Muscle layer of colon (tissue), 2 donors: Measurements from ENCODE around the gene ELF1.

Experiments used
- H3K27ac ChIP-seq: one replicate; pipeline ENCODE4 v1.7.0; 2013; ENCODE audit warnings: low read depth, mild to moderate bottlenecking, low read length, moderate library complexity
- H3K27me3 ChIP-seq, 2 donors: one replicate each; pipeline ENCODE4 v1.7.0; 2013; ENCODE audit warnings: low read length in 2 of 2, mild to moderate bottlenecking in 2 of 2; ENCODE audit not compliant: insufficient read depth in 2 of 2, control insufficient read depth in 1 of 2
- H3K36me3 ChIP-seq: one replicate; pipeline ENCODE4 v1.7.0; 2013; ENCODE audit warnings: mild to moderate bottlenecking, low read length; ENCODE audit not compliant: insufficient read depth
- H3K4me1 ChIP-seq: one replicate; pipeline ENCODE4 v1.7.0; 2013; ENCODE audit warnings: mild to moderate bottlenecking, low read length; ENCODE audit not compliant: insufficient read depth
- H3K4me3 ChIP-seq, 2 donors: one replicate each; pipeline ENCODE4 v1.7.0; 2013; ENCODE audit warnings: low read length in 2 of 2, low read depth in 1 of 2, mild to moderate bottlenecking in 1 of 2, moderate library complexity in 1 of 2
- H3K9ac ChIP-seq: one replicate; pipeline ENCODE4 v1.7.0; 2013; ENCODE audit warnings: low read length
- H3K9me3 ChIP-seq: one replicate; pipeline ENCODE4 v1.7.0; 2013; ENCODE audit warnings: mild to moderate bottlenecking, low read length
- donor health status: abdominal sarcoma.
- donor health status: Adenocarcinoma of cecum.

The ELF1 gene

DNA sequence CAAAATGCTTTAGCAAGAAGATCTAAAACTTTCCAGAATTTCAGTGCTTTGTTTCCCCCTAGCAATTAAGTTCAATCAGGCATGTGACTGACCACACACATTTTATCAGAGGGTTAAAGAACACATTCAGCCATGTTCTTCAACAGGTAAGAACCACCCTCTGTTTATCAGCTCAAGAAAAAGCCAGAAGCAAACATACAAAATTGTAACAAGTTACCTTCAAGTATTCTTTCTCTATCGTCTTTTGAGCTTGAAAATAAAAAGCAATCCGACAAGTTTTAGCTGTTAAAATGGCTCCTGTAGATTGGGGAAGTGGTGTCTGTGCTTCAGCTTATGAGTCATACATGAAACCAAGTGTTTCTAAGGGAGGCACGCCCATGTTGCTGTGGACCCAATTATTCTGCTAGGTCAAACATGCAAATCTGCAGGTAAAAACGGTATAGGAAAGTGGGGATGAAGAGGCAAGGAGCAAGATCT, at the start of gene ELF1:
ELF1 (minus strand) TSS at position 306 of the 477 bp plus-strand sequence. CDS start 37,262 bp downstream, outside the sequence.
- H3K4me1 ChIP-seq: peaks cover 23% of the 10 kb centered on the region
- no peak within 1 kb of the TSS for H3K9ac ChIP-seq
- H3K27me3 ChIP-seq: no peaks in the 10 kb centered on the region
- H3K36me3 ChIP-seq: no peaks in the 10 kb centered on the region
- H3K4me3 ChIP-seq: no peak within 1 kb of the TSS
- H3K27ac ChIP-seq: no peak within 1 kb of the TSS
- H3K9me3 ChIP-seq: no peaks in the 10 kb centered on the region

DNA sequence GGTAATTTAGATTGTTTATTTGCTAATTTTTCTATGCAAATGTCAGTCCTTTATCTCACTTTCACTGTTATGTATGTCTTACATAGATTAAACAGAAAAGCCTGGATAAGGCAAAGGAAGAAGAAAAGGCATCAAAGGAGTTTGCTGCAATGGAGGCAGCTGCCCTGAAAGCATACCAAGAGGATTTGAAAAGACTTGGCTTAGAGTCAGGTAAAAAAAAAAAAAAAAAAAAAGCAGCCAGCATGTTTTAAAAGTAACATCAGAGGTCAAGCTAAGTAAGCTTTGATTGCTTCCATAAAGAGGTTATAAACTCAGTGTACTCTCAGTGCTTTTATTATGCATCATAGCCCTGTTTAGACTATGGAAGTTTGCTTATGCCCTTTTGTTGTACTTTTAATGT, 46.0 kb upstream of the ELF1 start:
- Histone ChIP-seq H3K9me3 (no peaks in the 10 kb centered on the region), H3K36me3 (peaks cover 44% of the 10 kb centered on the region), H3K4me3 (no peak overlapping the region), H3K27ac (peak overlapping the region; percentile 64), H3K9ac (no peak overlapping the region), H3K4me1 (peaks cover 36% of the 10 kb centered on the region), H3K27me3 (no peaks in the 10 kb centered on the region)

DNA sequence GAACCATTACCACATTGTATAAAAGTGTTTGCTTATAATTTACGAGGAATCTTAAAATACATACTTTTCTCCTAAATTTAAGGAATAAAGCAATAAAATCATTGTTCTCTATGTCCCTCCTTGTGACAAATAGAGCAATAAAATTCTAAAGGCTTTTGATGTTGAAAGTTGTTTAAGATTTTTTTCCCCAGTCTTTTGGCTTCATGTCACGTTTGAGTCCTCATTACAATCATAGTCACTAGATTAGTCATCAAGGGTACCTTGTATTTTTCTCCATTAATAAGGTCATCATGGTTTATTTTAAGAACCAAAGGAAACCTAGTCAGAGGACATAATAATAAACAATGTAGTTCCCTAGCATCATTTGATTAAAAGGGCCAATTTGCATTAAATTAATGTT, 45.4 kb upstream of the ELF1 start:
- no peak overlapping the region for H3K9ac ChIP-seq
- peak overlapping the region; percentile 64 for H3K27ac ChIP-seq
- H3K27me3 ChIP-seq: no peaks in the 10 kb centered on the region
- H3K36me3 ChIP-seq: peaks cover 38% of the 10 kb centered on the region
- no peak overlapping the region for H3K4me3 ChIP-seq
- peaks cover 36% of the 10 kb centered on the region for H3K4me1 ChIP-seq
- H3K9me3 ChIP-seq: no peaks in the 10 kb centered on the region

DNA sequence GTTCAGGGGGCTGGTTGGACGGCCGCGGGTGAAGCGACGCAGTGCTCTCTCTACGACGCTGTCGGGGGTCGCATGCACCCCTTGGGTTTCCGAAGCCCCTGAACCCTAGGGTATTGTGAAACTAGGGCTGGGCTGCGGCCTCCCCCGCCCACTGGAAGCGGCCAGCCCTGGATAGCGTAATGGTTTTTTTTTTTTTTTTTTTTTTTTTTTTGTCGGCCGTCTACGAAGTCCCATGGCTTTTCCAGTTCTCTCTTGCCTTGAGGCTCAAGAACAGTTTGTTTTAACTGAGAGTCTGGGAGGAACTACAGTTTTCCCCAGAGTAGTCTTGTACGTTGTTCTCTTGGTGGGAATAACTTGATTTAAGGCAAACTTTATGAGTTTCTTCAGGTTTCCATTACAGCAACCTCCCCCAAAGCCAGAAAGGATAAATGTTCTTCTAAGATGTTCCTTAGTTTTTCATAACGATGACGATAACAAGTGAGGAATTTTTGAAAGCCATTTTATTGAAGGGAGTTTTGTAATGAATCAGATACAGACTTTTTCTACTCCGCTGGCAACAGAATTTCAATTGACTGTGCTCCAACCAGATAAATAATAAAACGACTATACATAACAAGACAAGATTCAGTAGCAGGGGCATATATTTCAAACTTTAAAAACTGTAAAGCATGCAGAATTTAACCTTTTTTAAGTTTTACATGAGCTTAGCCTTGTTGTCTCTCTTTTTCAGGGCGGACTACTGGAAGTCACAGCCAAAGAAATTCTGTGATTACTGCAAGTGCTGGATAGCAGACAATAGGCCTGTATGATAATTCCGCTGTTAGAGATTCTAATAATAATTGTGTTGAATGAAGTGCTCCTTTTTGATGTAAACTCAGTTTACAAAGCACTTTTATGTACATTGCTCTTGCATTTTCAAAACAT, 43.1 kb upstream of the ELF1 start:
- Histone ChIP-seq H3K27me3 (no peaks in the 10 kb centered on the region), H3K36me3 (peaks cover 18% of the 10 kb centered on the region), H3K4me1 (peaks cover 57% of the 10 kb centered on the region), H3K4me3 (peak overlapping the region; percentile 38 to 94), H3K9ac (peak overlapping the region; percentile 97), H3K27ac (peak overlapping the region; percentile 95), H3K9me3 (no peaks in the 10 kb centered on the region)

DNA sequence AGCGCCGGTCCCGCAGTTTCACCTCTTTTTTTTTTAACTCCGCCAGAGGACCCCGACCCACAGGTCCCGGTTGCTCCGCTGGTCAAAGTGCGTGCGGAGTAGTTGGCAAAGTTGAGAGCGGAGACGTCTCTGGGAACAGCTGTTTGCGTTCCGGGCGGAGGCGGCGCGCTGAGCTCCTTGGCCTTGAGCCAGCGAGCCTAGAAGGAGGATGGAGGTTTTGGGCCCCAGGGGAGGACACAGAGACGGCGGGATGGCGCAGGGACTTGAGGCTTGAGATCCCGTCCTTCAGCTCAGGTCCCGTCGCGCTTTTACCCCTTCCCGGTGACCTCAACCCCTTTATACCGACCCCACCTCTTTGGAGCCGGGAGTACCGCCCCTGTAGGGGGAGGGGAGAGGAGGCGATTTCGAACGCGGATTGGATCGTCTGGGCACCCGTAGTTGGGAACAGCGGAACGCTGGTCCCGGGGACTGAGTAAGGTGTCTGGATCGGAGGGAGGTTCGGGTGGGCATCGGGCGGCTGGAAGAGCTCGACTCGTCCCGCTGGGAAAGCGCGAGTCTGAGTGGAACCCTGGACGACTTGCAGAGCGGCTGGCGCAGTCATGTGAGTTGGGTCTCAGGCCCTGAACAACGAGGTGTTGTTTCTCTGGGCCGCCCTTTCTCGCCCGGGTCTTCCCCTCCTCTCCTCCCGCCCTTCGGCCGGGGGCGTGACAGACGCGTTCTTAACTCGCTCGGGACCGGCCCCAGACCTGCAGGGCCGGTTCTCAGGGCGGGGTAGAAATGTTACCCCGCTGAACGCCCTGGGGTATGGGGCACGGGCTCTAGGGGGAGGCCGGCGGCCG, 42.2 kb upstream of the ELF1 start, which contains the start of gene WBP4:
WBP4 (plus strand) TSS at position 435 of the 839 bp plus-strand sequence; CDS start at position 600, 165 bp downstream.
- peaks cover 11% of the 10 kb centered on the region for H3K36me3 ChIP-seq
- H3K4me3 ChIP-seq: peak within 1 kb of the TSS; percentile 38 to 94
- peak within 1 kb of the TSS; percentile 97 for H3K9ac ChIP-seq
- H3K27me3 ChIP-seq: no peaks in the 10 kb centered on the region
- no peaks in the 10 kb centered on the region for H3K9me3 ChIP-seq
- peak within 1 kb of the TSS; percentile 95 for H3K27ac ChIP-seq
- peaks cover 66% of the 10 kb centered on the region for H3K4me1 ChIP-seq

DNA sequence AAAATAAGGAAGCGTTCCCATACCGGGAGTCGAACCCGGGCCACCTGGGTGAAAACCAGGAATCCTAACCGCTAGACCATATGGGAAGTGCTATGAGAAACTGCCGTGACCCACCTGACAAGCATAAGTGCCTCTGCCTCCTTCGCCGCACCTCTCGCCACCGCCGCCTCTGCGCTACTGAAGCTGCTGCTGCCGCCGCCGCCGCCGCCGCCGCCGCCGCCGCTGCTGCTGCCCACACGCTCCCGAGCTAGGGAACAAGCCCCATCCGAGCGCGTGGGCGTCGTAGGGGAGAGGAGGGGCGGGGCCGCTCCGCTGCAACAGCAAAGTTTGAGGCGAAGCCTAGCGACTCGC, 41.6 kb upstream of the ELF1 start:
- Histone ChIP-seq H3K4me1 (peaks cover 68% of the 10 kb centered on the region), H3K27me3 (no peaks in the 10 kb centered on the region), H3K9ac (peak overlapping the region; percentile 97), H3K9me3 (no peaks in the 10 kb centered on the region), H3K4me3 (peak overlapping the region; percentile 38 to 94), H3K36me3 (peaks cover 6% of the 10 kb centered on the region), H3K27ac (peak overlapping the region; percentile 95)

DNA sequence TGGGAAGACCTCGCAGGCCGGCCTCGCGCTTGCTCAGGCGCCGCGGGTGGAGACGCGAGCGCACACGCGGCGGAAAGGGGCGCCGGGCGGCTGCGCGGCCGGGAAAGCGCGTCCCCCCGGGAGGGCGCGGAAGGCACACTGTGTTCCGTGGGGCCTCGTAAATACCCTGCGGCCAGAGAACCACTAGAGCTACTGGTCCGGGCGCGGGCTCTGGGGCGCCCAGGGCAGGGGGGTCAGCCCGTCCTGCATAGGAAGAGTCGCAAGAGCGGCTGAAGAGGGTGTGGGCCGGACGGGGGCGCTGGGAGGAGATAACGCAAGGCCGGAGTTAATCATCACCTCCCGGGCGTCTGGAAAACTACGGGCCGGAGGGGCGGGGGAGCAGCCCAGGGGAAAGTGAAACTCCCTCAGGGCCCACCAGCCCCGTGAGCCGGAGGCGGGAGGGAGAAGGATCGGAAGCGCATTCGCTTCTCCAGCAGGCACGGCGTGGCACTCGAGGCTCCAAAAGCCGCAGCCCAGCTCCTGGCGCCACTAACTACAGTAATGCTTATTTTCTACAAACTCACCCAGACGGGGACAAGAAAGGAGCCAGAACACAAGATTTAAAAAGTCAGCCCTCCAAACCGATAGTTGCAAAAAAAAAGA, 41.1 kb upstream of the ELF1 start:
- Histone ChIP-seq H3K27ac (peak overlapping the region; percentile 95), H3K36me3 (peaks cover 1% of the 10 kb centered on the region), H3K4me1 (peaks cover 64% of the 10 kb centered on the region), H3K9me3 (no peaks in the 10 kb centered on the region), H3K4me3 (peak overlapping the region; percentile 38 to 94), H3K27me3 (no peaks in the 10 kb centered on the region), H3K9ac (peak overlapping the region; percentile 97)

DNA sequence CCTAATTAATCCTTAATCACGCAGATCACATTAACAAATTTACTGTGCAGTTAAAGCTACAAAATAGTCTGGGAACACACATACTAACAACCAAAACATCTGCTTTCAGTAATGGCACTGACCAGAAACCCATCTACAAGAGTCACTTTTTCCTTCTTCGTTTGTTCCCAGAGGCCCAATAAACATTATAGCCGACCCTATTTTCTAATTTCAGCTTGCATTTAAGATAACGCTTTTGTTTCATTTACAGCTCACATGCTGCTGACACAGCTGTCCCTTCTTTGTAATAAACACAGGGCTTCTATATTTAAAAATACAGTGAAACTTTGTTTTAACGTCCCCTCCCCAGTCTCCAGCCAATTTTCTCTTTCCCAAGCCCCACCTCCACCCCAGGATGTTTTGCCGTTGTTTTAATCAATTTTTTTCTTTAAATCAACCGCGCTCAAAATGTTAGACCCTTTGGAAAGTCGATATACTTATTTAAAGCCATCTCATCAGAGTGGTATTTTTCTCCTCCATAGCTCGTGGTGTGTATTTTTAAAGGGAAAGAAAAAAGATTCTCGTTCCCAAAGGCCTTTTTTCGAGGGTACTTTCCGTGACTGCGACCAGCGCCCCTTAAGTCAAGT, 40.5 kb upstream of the ELF1 start:
- H3K4me1 ChIP-seq: peaks cover 64% of the 10 kb centered on the region
- H3K36me3 ChIP-seq: no peaks in the 10 kb centered on the region
- no peaks in the 10 kb centered on the region for H3K27me3 ChIP-seq
- H3K9ac ChIP-seq: peak overlapping the region; percentile 97
- H3K9me3 ChIP-seq: no peaks in the 10 kb centered on the region
- H3K4me3 ChIP-seq: peak overlapping the region; percentile 38 to 94
- peak overlapping the region; percentile 95 for H3K27ac ChIP-seq

DNA sequence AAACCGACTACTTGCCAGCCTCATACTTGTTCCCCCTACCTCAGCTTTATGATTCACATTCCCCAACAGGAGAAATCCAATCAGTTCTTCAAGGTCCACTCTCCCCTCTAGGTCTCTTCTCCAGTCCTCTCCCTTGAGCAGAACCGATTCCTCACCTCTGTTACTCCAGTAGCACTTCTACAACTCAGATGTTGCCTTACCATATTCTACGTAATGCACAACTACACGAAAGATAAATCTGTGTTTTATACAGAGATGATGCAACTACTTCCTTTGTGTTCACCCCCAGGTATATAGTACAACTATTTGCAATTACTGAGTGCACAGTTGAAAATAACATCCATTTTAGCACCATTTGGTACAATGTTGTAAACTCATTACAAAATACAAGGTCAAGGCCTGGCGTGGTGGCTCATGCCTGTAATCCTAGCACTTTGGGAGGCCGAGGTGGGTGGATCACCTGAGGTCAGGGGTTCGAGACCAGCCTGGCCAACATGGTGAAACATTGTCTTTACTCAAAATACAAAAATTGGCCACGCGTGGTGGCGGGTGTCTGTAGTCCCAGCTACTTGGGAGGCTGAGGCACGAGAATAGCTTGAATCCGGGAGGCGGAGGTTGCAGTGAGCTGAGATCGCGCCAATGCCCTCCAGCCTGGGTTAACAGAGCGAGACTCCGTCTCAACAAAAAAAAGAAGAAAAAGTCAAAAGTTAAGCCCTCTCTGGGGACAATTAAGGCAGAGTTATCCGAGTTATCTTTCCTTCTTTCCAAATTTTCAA, 39.4 kb upstream of the ELF1 start:
- peak overlapping the region in 1 of 2 donors; percentile 94 for H3K4me3 ChIP-seq
- H3K27me3 ChIP-seq: no peaks in the 10 kb centered on the region
- H3K9me3 ChIP-seq: no peaks in the 10 kb centered on the region
- H3K36me3 ChIP-seq: no peaks in the 10 kb centered on the region
- H3K27ac ChIP-seq: peak overlapping the region; percentile 95
- peaks cover 62% of the 10 kb centered on the region for H3K4me1 ChIP-seq
- H3K9ac ChIP-seq: peak overlapping the region; percentile 97
